HCT116 (cell line): Measurements from ENCODE around the gene CHRND. TPM values are rescaled to one million over a fixed set of nuclear protein-coding genes. Genes with fewer than 3 reads are reported as not detected.

Experiments
- ATAC-seq: fragments of 200-7000 bp; cut with Tn5 transposase; 2 replicates; pipeline ENCODE4 v1.9.1; 2020; ENCODE audit warnings: mild to moderate bottlenecking, moderate library complexity
- BruUV-seq: library from RNA; stranded (reverse); fragments of 400-500 nt; replicated peaks from 2 replicates; lab custom pipeline; 2021; lab: Mats Ljungman, UMichigan
- CTCF ChIA-PET: fragments of 300-600 bp; sonication (Branson Sonifier 250); formaldehyde crosslinking; loops from one replicate; lab custom pipeline; 2021; ENCODE audit warnings: antibody characterized with exemption; lab: Charles Lee
- POLR2A ChIA-PET: fragments of 300-600, 350-600 bp; sonication (Branson Sonifier 250); formaldehyde crosslinking; loops from one replicate; lab custom pipeline; 2021; ENCODE audit warnings: antibody characterized with exemption; lab: Charles Lee
- RAD21 ChIA-PET, 2 experiments: fragments of 300-600 bp; sonication (Branson Sonifier 250); formaldehyde crosslinking; loops; one replicate each; lab custom pipeline; 2023; ENCODE audit warnings: low total read pairs in 2 of 2; ENCODE audit not compliant: uncharacterized antibody in 2 of 2, unreplicated experiment in 2 of 2, low non-redundant PET in 1 of 2; lab: Charles Lee
- DNase-seq: peaks from one replicate; pipeline ENCODE4 v3.0.0-alpha.2; 2010; ENCODE audit warnings: low read depth, low spot score
- H2AFZ ChIP-seq: fragments of 200-600 bp; shearing (Covaris generic), sonication (generic); 2 replicates; pipeline ENCODE4 v1.6.1; 2017; ENCODE audit warnings: low read depth, mixed run types, mixed read lengths, antibody characterized with exemption, low read length; ENCODE audit not compliant: poor library complexity, severe bottlenecking
- H3K27ac ChIP-seq: 2 replicates; pipeline ENCODE4 v1.5.1; 2012; ENCODE audit warnings: low read depth, low read length
- H3K27me3 ChIP-seq: fragments of 200-600 bp; sonication (generic); 2 replicates; pipeline ENCODE4 v1.6.1; 2016; ENCODE audit warnings: mixed run types, low read length, mixed read lengths; ENCODE audit not compliant: insufficient read depth
- H3K36me3 ChIP-seq, 2 experiments: fragments of 200-500 bp in 1 of 2; fragments of 200-600 bp in 1 of 2; sonication (Bioruptor generic) in 1 of 2; sonication (generic) in 1 of 2; 2 replicates each; pipeline versions ENCODE4 v1.5.1 to v1.6.1; 2014 to 2016; ENCODE audit warnings: low read length in 2 of 2, inconsistent platforms in 1 of 2, mixed read lengths in 1 of 2, mixed run types in 1 of 2; ENCODE audit not compliant: insufficient read depth in 2 of 2, control insufficient read depth in 1 of 2
- H3K4me1 ChIP-seq, 2 experiments: fragments of 200-600 bp in 1 of 2; sonication (generic) in 1 of 2; 2 replicates each; pipeline versions ENCODE4 v1.5.1 to v1.6.1; 2012 to 2017; ENCODE audit warnings: low read length in 2 of 2, inconsistent platforms in 1 of 2, mild to moderate bottlenecking in 1 of 2, mixed read lengths in 1 of 2, mixed run types in 1 of 2, moderate library complexity in 1 of 2; ENCODE audit not compliant: insufficient read depth in 2 of 2, control insufficient read depth in 1 of 2
- H3K4me2 ChIP-seq: fragments of 200-600 bp; sonication (generic); 2 replicates; pipeline ENCODE4 v1.6.1; 2017; ENCODE audit warnings: mixed run types, low read length, mixed read lengths
- H3K4me3 ChIP-seq, 2 experiments: fragments of 200-600 bp in 1 of 2; sonication (generic) in 1 of 2; replicated peaks in 1 of 2; 2 replicates each; pipeline ENCODE4 v1.5.1; 2011 to 2016; ENCODE audit warnings: low read length in 2 of 2, control low read depth in 1 of 2, low read depth in 1 of 2, mild to moderate bottlenecking in 1 of 2, mixed read lengths in 1 of 2, mixed run types in 1 of 2
- H3K79me2 ChIP-seq: fragments of 200-600 bp; sonication (generic); 2 replicates; pipeline ENCODE4 v1.6.1; 2017; ENCODE audit warnings: mild to moderate bottlenecking, mixed run types, low read length, moderate library complexity, mixed read lengths; ENCODE audit not compliant: insufficient read depth
- H3K9ac ChIP-seq: fragments of 200-600 bp; sonication (generic); 2 replicates; pipeline ENCODE4 v1.6.1; 2016; ENCODE audit warnings: low read length, mixed read lengths
- H3K9me2 ChIP-seq: fragments of 200-600 bp; sonication (generic), shearing (Covaris generic); 2 replicates; pipeline ENCODE4 v1.6.1; 2017; ENCODE audit warnings: mixed run types, mild to moderate bottlenecking, moderate library complexity; ENCODE audit not compliant: insufficient read depth
- H3K9me3 ChIP-seq, 2 experiments: fragments of 200-500 bp in 1 of 2; fragments of 200-600 bp in 1 of 2; sonication (Bioruptor generic) in 1 of 2; sonication (generic) in 1 of 2; 2 replicates each; pipeline ENCODE4 v1.6.1; 2014 to 2017; ENCODE audit warnings: low read length in 2 of 2, mixed read lengths in 2 of 2, inconsistent platforms in 1 of 2, low read depth in 1 of 2, mild to moderate bottlenecking in 1 of 2, mixed run types in 1 of 2, moderate library complexity in 1 of 2; ENCODE audit not compliant: control insufficient read depth in 1 of 2, insufficient read depth in 1 of 2
- H4K20me1 ChIP-seq: fragments of 200-600 bp; sonication (generic), shearing (Covaris generic); 2 replicates; pipeline ENCODE4 v1.6.1; 2017; ENCODE audit warnings: mixed run types, mild to moderate bottlenecking, moderate library complexity; ENCODE audit not compliant: insufficient read depth
- CBX3 ChIP-seq: IDR thresholded peaks from 2 replicates; pipeline ENCODE4 v1.6.1; 2012; ENCODE audit warnings: low read depth
- EZH2 ChIP-seq: fragments of 200-600 bp; sonication (generic); IDR thresholded peaks from 2 replicates; pipeline ENCODE4 v1.6.1; 2017; ENCODE audit warnings: antibody characterized with exemption, mixed run types
- EZH2phosphoT487 ChIP-seq: fragments of 200-600 bp; IDR thresholded peaks from 2 replicates; pipeline ENCODE4 v1.6.1; 2018; ENCODE audit warnings: antibody characterized with exemption, borderline replicate concordance
- POLR2A ChIP-seq: IDR thresholded peaks from 2 replicates; pipeline ENCODE4 v1.7.0; 2011; ENCODE audit warnings: borderline replicate concordance; ENCODE audit not compliant: insufficient read depth, insufficient read length; ENCODE audit errors: extremely low read depth
- POLR2AphosphoS5 ChIP-seq: IDR thresholded peaks from 2 replicates; pipeline ENCODE4 v1.6.1; 2011; ENCODE audit warnings: mild to moderate bottlenecking, low read depth, low read length, moderate library complexity
- SIN3A ChIP-seq: IDR thresholded peaks from 2 replicates; pipeline ENCODE4 v1.6.1; 2012; ENCODE audit warnings: low read depth
- SP1 ChIP-seq: IDR thresholded peaks from 2 replicates; pipeline ENCODE4 v1.6.1; 2012; ENCODE audit warnings: low read depth
- TCF7L2 ChIP-seq: IDR thresholded peaks from 2 replicates; pipeline ENCODE4 v1.7.0; 2011; ENCODE audit warnings: borderline replicate concordance, inconsistent platforms; ENCODE audit not compliant: insufficient read depth, insufficient read length; ENCODE audit errors: extremely low read depth
- ZFX ChIP-seq: fragments of 450-650 bp; IDR thresholded peaks from 2 replicates; pipeline ENCODE4 v1.6.1; 2017
- ZNF274 ChIP-seq: fragments of 200-500 bp; sonication (Bioruptor generic); IDR thresholded peaks from 2 replicates; pipeline ENCODE4 v1.6.1; 2014; ENCODE audit warnings: mild to moderate bottlenecking, low read depth, low read length, inconsistent platforms
- intact Hi-C: fragments of 100-400 bp; cut with micrococcal nuclease; formaldehyde crosslinking; loops from 2 replicates; pipeline ENCODE4 v1.10.0; 2022
- total RNA-seq: library from RNA; stranded (reverse); gene quantifications from one replicate; pipeline ENCODE4 v1.2.1, GENCODE V29; 2021; ENCODE audit not compliant: unreplicated experiment
- TF ChIP-seq, protein P1 (sequence below): IDR thresholded peaks from 2 replicates; pipeline ENCODE4 v1.6.1; 2011; ENCODE audit warnings: mild to moderate bottlenecking, low read length, moderate library complexity; ENCODE audit not compliant: insufficient replicate concordance; ENCODE audit errors: extremely low read depth
- TF ChIP-seq, protein P2 (sequence below): IDR thresholded peaks from 2 replicates; pipeline ENCODE4 v1.6.1; 2012; ENCODE audit warnings: low read depth
- TF ChIP-seq, protein P3 (sequence below): IDR thresholded peaks from 2 replicates; pipeline ENCODE4 v1.6.1; 2012

CHRND gene
- total RNA-seq, 1 experiment from 2014 or later: not detected

DNA sequence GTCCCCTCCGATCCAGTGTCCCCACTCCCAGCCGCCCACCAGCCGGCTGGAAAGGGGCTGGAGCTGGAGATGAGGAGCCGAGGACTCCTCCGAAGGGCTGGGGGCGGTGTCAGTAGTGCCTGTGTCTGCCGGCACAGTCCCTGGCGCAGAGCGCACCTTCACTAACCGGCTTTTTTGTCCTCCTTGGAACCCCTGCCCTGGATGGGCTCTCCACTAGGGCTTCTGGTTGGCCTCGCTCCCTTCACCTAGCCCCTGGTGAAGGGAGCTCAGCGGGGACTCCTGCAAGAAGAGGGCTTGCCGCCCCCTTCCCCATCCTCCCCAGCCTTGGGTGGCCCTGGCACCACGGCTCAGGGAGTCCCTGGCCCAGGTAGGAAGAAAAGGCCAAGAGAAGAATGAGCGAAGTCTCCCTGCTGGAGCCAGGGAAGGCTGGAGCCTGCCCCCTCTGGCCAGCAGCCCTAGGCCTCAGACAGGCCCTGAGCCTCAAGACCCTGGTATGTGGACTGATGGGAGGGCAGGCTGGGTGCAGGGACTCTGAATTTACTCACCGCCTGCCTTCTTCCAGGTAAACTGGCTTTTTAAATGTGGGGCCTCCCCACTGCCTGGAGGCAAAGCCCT is 37.8 kb upstream of the CHRND start (continued):
- TF ChIP-seq TCF7L2 (no peak), CBX3 (no peak), POLR2A (no peak), ZNF274 (no peak), ZFX (no peak)
- TF ChIP-seq, protein P1, sequence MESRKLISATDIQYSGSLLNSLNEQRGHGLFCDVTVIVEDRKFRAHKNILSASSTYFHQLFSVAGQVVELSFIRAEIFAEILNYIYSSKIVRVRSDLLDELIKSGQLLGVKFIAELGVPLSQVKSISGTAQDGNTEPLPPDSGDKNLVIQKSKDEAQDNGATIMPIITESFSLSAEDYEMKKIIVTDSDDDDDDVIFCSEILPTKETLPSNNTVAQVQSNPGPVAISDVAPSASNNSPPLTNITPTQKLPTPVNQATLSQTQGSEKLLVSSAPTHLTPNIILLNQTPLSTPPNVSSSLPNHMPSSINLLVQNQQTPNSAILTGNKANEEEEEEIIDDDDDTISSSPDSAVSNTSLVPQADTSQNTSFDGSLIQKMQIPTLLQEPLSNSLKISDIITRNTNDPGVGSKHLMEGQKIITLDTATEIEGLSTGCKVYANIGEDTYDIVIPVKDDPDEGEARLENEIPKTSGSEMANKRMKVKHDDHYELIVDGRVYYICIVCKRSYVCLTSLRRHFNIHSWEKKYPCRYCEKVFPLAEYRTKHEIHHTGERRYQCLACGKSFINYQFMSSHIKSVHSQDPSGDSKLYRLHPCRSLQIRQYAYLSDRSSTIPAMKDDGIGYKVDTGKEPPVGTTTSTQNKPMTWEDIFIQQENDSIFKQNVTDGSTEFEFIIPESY: no peak

DNA sequence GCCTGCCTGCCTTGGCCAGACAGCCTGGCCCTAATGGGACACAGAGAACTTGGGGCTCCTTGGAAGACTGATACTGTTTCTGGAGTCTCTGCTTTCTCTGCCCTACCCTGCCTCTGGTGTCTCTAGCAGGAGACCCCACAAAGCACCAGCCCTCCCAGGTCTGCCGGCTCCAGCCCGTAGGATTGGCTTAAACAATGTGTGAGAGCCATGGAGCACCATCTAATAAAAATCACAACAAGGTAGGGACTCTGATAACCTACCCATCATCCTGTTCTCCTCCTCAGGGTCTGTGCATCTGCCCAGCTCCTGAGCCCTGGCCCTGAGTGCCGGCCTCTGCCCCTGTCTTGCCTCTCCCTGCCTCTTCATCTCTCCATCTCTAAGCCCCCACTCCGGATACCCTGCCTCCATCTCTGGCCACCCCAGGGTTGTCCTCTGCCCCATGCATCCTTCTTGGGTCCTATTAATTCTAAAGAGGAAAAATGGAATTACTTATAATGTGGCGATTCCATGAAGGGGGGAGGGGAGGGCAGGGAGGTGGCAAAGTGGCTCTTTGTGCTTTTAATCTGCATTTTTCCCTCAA is 37.1 kb upstream of the CHRND start:
- ATAC-seq: 0 out of 2 replicates have a peak, but pooled peaks have one; percentile 8
- Histone ChIP-seq H3K9ac (no peak overlapping the region), H3K9me2 (no peaks in the 10 kb centered on the region), H4K20me1 (no peaks in the 10 kb centered on the region), H2AFZ (no peak overlapping the region), H3K4me2 (no peak overlapping the region), H3K36me3 (no peaks in the 10 kb centered on the region), H3K79me2 (no peaks in the 10 kb centered on the region), H3K4me1 (0 out of 4 replicates have a peak, but pooled peaks cover 0 to 4% of the 10 kb centered on the region in 2 experiments), H3K9me3 (no peaks in the 10 kb centered on the region), H3K27ac (no peak overlapping the region), H3K27me3 (no peaks in the 10 kb centered on the region), H3K4me3 (no peak overlapping the region)
- intact Hi-C loops: no loop called here
- ChIA-PET POLR2A (no interaction called here), CTCF (no interaction called here), RAD21 (no interaction called here)
- no TSS peak for BruUV-seq
- DNase-seq: no peak
- no peak for TF ChIP-seq ZFX
- TF ChIP-seq POLR2AphosphoS5: no peak
- no peak for TF ChIP-seq SIN3A
- TF ChIP-seq EZH2: no peak
- no peak for TF ChIP-seq CBX3
- TF ChIP-seq, protein P2, sequence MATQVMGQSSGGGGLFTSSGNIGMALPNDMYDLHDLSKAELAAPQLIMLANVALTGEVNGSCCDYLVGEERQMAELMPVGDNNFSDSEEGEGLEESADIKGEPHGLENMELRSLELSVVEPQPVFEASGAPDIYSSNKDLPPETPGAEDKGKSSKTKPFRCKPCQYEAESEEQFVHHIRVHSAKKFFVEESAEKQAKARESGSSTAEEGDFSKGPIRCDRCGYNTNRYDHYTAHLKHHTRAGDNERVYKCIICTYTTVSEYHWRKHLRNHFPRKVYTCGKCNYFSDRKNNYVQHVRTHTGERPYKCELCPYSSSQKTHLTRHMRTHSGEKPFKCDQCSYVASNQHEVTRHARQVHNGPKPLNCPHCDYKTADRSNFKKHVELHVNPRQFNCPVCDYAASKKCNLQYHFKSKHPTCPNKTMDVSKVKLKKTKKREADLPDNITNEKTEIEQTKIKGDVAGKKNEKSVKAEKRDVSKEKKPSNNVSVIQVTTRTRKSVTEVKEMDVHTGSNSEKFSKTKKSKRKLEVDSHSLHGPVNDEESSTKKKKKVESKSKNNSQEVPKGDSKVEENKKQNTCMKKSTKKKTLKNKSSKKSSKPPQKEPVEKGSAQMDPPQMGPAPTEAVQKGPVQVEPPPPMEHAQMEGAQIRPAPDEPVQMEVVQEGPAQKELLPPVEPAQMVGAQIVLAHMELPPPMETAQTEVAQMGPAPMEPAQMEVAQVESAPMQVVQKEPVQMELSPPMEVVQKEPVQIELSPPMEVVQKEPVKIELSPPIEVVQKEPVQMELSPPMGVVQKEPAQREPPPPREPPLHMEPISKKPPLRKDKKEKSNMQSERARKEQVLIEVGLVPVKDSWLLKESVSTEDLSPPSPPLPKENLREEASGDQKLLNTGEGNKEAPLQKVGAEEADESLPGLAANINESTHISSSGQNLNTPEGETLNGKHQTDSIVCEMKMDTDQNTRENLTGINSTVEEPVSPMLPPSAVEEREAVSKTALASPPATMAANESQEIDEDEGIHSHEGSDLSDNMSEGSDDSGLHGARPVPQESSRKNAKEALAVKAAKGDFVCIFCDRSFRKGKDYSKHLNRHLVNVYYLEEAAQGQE: no peak
- TF ChIP-seq, protein P1: no peak
- TF ChIP-seq SP1: no peak
- TF ChIP-seq, protein P3, sequence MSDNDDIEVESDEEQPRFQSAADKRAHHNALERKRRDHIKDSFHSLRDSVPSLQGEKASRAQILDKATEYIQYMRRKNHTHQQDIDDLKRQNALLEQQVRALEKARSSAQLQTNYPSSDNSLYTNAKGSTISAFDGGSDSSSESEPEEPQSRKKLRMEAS: no peak
- TF ChIP-seq EZH2phosphoT487: no peak
